Karpas-422 (cell line): ENCODE measurements around the gene KHDC4. TPM values are rescaled to one million over a fixed set of nuclear protein-coding genes. Genes with fewer than 3 reads are reported as not detected.
A peak's percentile ranks its signal among the peaks of the same experiment; 100 is the strongest.

Experiments used
- DNase-seq: peaks from one replicate; pipeline ENCODE4 v3.0.0-alpha.2; 2015
- H2AFZ ChIP-seq: fragments of 200-600 bp; sonication (generic); 2 replicates; pipeline ENCODE4 v1.6.1; 2014; ENCODE audit warnings: antibody characterized with exemption, low read length, mixed read lengths
- H3K27ac ChIP-seq: fragments of 200-600 bp; sonication (generic); 2 replicates; pipeline ENCODE4 v1.5.1; 2014; ENCODE audit warnings: mild to moderate bottlenecking, low read length, moderate library complexity
- H3K27me3 ChIP-seq: fragments of 200-600 bp; sonication (generic); 2 replicates; pipeline ENCODE4 v1.6.1; 2014; ENCODE audit warnings: low read length, mixed read lengths
- H3K36me3 ChIP-seq: fragments of 200-600 bp; sonication (generic); 2 replicates; pipeline ENCODE4 v1.6.1; 2014; ENCODE audit warnings: low read length, mixed read lengths; ENCODE audit not compliant: insufficient read depth
- H3K4me1 ChIP-seq: fragments of 200-600 bp; sonication (generic); 2 replicates; pipeline ENCODE4 v1.6.1; 2014; ENCODE audit warnings: mild to moderate bottlenecking, low read length, mixed read lengths
- H3K4me2 ChIP-seq: fragments of 200-600 bp; sonication (generic); 2 replicates; pipeline ENCODE4 v1.6.1; 2014; ENCODE audit warnings: low read length, low read depth, mild to moderate bottlenecking; ENCODE audit not compliant: poor library complexity, severe bottlenecking
- H3K4me3 ChIP-seq: fragments of 200-600 bp; sonication (generic); 2 replicates; pipeline ENCODE4 v1.5.1; 2014; ENCODE audit warnings: mild to moderate bottlenecking, antibody characterized with exemption, low read length, mixed read lengths
- H3K79me2 ChIP-seq: fragments of 200-600 bp; sonication (generic); 2 replicates; pipeline ENCODE4 v1.6.1; 2014; ENCODE audit warnings: mild to moderate bottlenecking, low read length, mixed read lengths
- H3K9ac ChIP-seq: fragments of 200-600 bp; sonication (generic); 2 replicates; pipeline ENCODE4 v1.6.0; 2014; ENCODE audit warnings: low read length
- H3K9me2 ChIP-seq: fragments of 200-600 bp; sonication (generic), shearing (Covaris generic); replicated peaks from 2 replicates; pipeline ENCODE4 v1.6.0; 2014; ENCODE audit warnings: mild to moderate bottlenecking, low read length, moderate library complexity; ENCODE audit not compliant: insufficient read depth
- H3K9me3 ChIP-seq: fragments of 300-700, 200-600 bp; sonication (generic); 2 replicates; pipeline ENCODE4 v1.6.1; 2014; ENCODE audit warnings: low read length, mixed read lengths
- H4K20me1 ChIP-seq: fragments of 200-600 bp; sonication (generic); 2 replicates; pipeline ENCODE4 v1.6.1; 2014; ENCODE audit warnings: mild to moderate bottlenecking, antibody characterized with exemption, low read length, low read depth; ENCODE audit not compliant: insufficient read depth
- total RNA-seq: library from RNA; depleted of rRNA; stranded (reverse); fragments of >200 nt; shearing (Covaris generic); gene quantifications from 2 replicates; pipeline ENCODE4 v1.2.3, GENCODE V29; 2014; ENCODE audit warnings: low replicate concordance

The KHDC4 gene
- total RNA-seq, 1 experiment from 2014 or later = 63.2 TPM

DNA sequence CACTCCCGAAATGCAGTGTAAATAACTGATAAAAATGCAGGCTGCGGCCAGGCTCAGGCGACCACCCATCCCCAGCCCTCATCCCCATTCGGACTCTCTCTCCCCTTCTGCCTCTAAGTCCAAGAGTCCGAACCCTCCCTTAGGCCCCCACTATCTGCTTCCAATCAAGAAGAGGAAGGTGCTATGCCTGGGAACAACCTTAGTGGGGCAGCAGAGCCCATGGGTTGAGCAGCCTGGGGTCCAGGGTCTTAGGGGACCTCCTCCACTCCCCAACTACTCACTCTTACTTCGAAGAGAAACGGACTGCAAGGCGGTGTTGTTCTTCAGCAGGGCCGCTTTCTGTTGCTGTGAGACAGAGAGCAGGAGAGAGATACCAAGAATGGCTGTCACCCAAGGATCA is 31.9 kb upstream of the KHDC4 start:
- no peak for DNase-seq
- no peaks in the 10 kb centered on the region for H3K27me3 ChIP-seq
- no peak overlapping the region for H2AFZ ChIP-seq
- no peak overlapping the region for H3K27ac ChIP-seq
- peaks cover 42% of the 10 kb centered on the region; the same call in 1 of the 2 replicates for H3K36me3 ChIP-seq
- no peak overlapping the region for H3K4me3 ChIP-seq
- no peaks in the 10 kb centered on the region for H3K9me3 ChIP-seq
- H3K9ac ChIP-seq = no peak overlapping the region
- no peaks in the 10 kb centered on the region for H3K9me2 ChIP-seq
- peaks cover 48% of the 10 kb centered on the region for H3K79me2 ChIP-seq
- H4K20me1 ChIP-seq = peaks cover 36% of the 10 kb centered on the region; the same call in 1 of the 2 replicates
- no peak overlapping the region for H3K4me2 ChIP-seq
- H3K4me1 ChIP-seq = peaks cover 45% of the 10 kb centered on the region

GRCh38 chr1:155964193-155964592 is 30.0 kb upstream of the KHDC4 start:
- peaks cover 36% of the 10 kb centered on the region for H3K36me3 ChIP-seq
- DNase-seq = no peak
- H3K4me1 ChIP-seq = peaks cover 52% of the 10 kb centered on the region
- no peak overlapping the region for H3K27ac ChIP-seq
- H3K4me2 ChIP-seq = no peak overlapping the region
- H3K9me3 ChIP-seq = no peaks in the 10 kb centered on the region
- peaks cover 27% of the 10 kb centered on the region; the same call in 1 of the 2 replicates for H4K20me1 ChIP-seq
- H3K9ac ChIP-seq = no peak overlapping the region
- H3K79me2 ChIP-seq = peaks cover 44% of the 10 kb centered on the region
- H3K27me3 ChIP-seq = no peaks in the 10 kb centered on the region
- no peak overlapping the region for H2AFZ ChIP-seq
- H3K4me3 ChIP-seq = no peak overlapping the region
- H3K9me2 ChIP-seq = no peaks in the 10 kb centered on the region

DNA sequence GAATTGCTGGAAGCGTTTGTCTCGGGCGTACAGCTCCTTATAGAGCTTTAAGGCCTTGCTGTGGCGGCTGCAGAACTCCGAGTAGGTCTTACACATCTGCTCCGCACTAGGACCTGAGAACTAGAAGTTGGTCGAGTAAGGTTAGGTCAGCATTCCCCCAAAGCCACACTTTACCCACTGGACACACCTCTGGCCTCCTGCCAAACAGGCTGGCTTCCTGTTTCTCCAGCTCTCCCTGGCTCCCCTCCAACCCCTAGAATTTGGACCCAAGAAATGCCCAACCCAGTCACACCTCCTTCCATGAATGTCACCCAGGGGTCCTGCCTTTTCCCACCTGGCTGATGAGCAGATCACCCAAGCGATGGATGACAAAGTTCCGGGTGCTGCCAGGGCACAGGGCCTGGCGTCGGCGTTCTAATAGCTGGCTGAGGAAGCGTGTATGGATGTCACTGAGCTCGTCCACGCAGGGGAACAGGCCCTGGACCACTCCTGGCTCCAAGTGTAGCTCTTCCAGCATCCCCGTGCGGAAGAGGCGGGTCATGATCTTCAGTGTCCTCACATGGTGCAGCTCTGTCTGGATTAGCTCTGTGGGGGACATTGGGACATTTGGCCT is 28.5 kb upstream of the KHDC4 start:
- H3K9ac ChIP-seq = no peak overlapping the region
- no peaks in the 10 kb centered on the region for H3K27me3 ChIP-seq
- no peaks in the 10 kb centered on the region for H3K9me2 ChIP-seq
- H3K4me3 ChIP-seq = no peak overlapping the region
- H3K4me1 ChIP-seq = peaks cover 54% of the 10 kb centered on the region
- H2AFZ ChIP-seq = no peak overlapping the region
- H4K20me1 ChIP-seq = peaks cover 14% of the 10 kb centered on the region; the same call in 1 of the 2 replicates
- peak overlapping the region; percentile 44 for H3K4me2 ChIP-seq
- H3K79me2 ChIP-seq = peaks cover 30% of the 10 kb centered on the region
- H3K36me3 ChIP-seq = peaks cover 35% of the 10 kb centered on the region
- no peaks in the 10 kb centered on the region for H3K9me3 ChIP-seq
- no peak for DNase-seq
- H3K27ac ChIP-seq = no peak overlapping the region

DNA sequence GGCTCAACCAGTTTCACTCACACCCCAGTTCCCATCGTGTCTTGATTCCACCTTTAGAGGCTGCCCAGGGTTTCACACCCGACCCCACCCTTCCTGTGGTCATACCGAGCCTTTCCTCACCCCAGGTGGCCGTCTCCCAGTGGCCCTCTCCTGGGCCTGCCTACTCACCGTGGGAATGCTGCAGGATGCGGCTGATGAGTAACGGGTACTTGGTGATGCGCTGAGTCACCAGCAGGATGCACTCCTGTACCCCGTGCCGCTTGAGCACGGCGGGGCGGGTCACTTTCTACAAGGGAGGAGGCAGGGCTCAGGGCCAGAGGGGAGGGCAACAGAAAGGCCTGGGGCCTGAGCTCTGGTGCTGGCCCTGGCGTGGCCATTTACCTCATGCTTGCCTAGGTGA is 27.7 kb upstream of the KHDC4 start:
- Histone ChIP-seq H3K9ac (peak overlapping the region; percentile 14), H4K20me1 (peaks cover 10% of the 10 kb centered on the region; the same call in 1 of the 2 replicates), H3K9me2 (no peaks in the 10 kb centered on the region), H3K4me3 (no peak overlapping the region), H3K9me3 (no peaks in the 10 kb centered on the region), H3K27me3 (no peaks in the 10 kb centered on the region), H3K36me3 (peaks cover 41% of the 10 kb centered on the region), H3K4me2 (peak overlapping the region; percentile 44), H3K79me2 (peaks cover 30% of the 10 kb centered on the region), H3K4me1 (peaks cover 54% of the 10 kb centered on the region), H3K27ac (peak overlapping the region; percentile 96), H2AFZ (no peak overlapping the region)
- peak; percentile 66 for DNase-seq

GRCh38 chr1:155960081-155960745 is 26.0 kb upstream of the KHDC4 start:
- H4K20me1 ChIP-seq = 0 out of 2 replicates have a peak, but pooled peaks cover 5% of the 10 kb centered on the region
- H3K9me2 ChIP-seq = no peaks in the 10 kb centered on the region
- H3K9ac ChIP-seq = peak overlapping the region; percentile 65
- H3K27ac ChIP-seq = peak overlapping the region; percentile 96
- H3K4me1 ChIP-seq = peaks cover 52% of the 10 kb centered on the region
- no peaks in the 10 kb centered on the region for H3K27me3 ChIP-seq
- H3K36me3 ChIP-seq = peaks cover 43% of the 10 kb centered on the region
- DNase-seq = peak; percentile 82
- peak overlapping the region; percentile 55 for H3K4me3 ChIP-seq
- H2AFZ ChIP-seq = no peak overlapping the region
- H3K4me2 ChIP-seq = peak overlapping the region; percentile 70
- H3K9me3 ChIP-seq = no peaks in the 10 kb centered on the region
- H3K79me2 ChIP-seq = peaks cover 26% of the 10 kb centered on the region

DNA sequence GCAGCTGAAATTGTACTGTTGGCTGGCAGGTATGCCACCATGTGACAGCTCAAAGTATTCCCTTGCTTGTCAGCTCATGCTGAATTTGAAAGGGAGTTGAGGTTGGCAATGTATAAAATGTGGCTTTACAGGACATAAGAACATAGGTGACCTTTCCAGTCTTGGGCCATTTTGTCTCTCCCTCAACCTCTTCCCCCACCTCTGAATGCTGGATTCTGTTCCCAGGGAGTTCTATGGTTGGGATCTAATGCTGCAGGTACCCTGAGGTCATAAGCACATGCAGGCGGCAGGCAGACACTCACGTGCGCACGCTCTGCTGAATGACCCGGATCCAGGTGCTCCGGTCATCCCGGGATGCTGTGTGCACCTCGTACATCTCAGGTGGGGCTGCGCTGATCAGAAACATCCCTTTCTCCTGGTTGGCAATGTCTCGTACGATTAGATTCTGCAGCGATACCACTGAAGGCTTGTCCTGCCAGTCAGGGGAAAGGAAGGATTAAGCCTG is 23.2 kb upstream of the KHDC4 start:
- Histone ChIP-seq H4K20me1 (0 out of 2 replicates have a peak, but pooled peaks cover 3% of the 10 kb centered on the region), H3K9ac (no peak overlapping the region), H3K4me1 (peaks cover 38% of the 10 kb centered on the region), H3K9me2 (no peaks in the 10 kb centered on the region), H3K27ac (peak overlapping the region; percentile 96; the same call in 1 of the 2 replicates), H2AFZ (no peak overlapping the region), H3K4me2 (no peak overlapping the region), H3K36me3 (peaks cover 48% of the 10 kb centered on the region), H3K4me3 (no peak overlapping the region), H3K9me3 (no peaks in the 10 kb centered on the region), H3K79me2 (peaks cover 19% of the 10 kb centered on the region), H3K27me3 (no peaks in the 10 kb centered on the region)
- no peak for DNase-seq

DNA sequence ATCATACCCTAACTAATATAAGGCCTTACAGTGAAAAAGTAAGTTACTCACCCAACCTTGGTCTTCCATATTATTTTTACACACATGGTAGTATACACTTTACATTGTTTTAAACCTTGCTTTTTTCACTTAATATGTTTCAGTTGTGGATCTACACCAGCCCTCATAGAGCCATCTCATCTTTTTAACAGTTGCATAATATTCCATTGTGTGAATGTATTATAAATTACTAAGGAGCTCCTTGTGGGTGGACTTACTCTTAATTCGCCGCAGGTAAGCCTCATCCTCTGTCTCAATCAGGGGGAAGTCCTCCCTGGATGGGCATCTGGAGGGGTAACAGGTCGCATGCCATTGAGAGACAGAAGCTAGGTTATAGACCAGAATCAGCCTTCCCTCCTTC is 20.4 kb upstream of the KHDC4 start:
- Histone ChIP-seq H4K20me1 (no peaks in the 10 kb centered on the region), H3K4me2 (no peak overlapping the region), H3K9me2 (no peaks in the 10 kb centered on the region), H3K36me3 (peaks cover 58% of the 10 kb centered on the region), H3K27ac (no peak overlapping the region), H3K79me2 (peaks cover 8% of the 10 kb centered on the region; the same call in 1 of the 2 replicates), H3K9ac (no peak overlapping the region), H2AFZ (no peak overlapping the region), H3K27me3 (no peaks in the 10 kb centered on the region), H3K4me3 (no peak overlapping the region), H3K4me1 (peaks cover 10% of the 10 kb centered on the region), H3K9me3 (no peaks in the 10 kb centered on the region)
- DNase-seq = no peak

GRCh38 chr1:155952505-155952890 is 18.3 kb upstream of the KHDC4 start:
- no peak for DNase-seq
- H4K20me1 ChIP-seq = no peaks in the 10 kb centered on the region
- H3K4me3 ChIP-seq = no peak overlapping the region
- H3K4me1 ChIP-seq = peaks cover 13% of the 10 kb centered on the region
- H3K79me2 ChIP-seq = no peaks in the 10 kb centered on the region
- H3K9ac ChIP-seq = no peak overlapping the region
- H3K36me3 ChIP-seq = peaks cover 54% of the 10 kb centered on the region
- H3K9me2 ChIP-seq = no peaks in the 10 kb centered on the region
- H3K9me3 ChIP-seq = no peaks in the 10 kb centered on the region
- H3K27me3 ChIP-seq = no peaks in the 10 kb centered on the region
- H2AFZ ChIP-seq = no peak overlapping the region
- no peak overlapping the region for H3K4me2 ChIP-seq
- no peak overlapping the region for H3K27ac ChIP-seq
